COLO668 (cell line): ENCODE data around the gene CELF2.

Source experiments
- DNase-seq: peaks from one replicate; lab custom pipeline; 2025; ENCODE audit not compliant: unreplicated experiment; lab: John Stamatoyannopoulos, UW

Gene CELF2

DNA sequence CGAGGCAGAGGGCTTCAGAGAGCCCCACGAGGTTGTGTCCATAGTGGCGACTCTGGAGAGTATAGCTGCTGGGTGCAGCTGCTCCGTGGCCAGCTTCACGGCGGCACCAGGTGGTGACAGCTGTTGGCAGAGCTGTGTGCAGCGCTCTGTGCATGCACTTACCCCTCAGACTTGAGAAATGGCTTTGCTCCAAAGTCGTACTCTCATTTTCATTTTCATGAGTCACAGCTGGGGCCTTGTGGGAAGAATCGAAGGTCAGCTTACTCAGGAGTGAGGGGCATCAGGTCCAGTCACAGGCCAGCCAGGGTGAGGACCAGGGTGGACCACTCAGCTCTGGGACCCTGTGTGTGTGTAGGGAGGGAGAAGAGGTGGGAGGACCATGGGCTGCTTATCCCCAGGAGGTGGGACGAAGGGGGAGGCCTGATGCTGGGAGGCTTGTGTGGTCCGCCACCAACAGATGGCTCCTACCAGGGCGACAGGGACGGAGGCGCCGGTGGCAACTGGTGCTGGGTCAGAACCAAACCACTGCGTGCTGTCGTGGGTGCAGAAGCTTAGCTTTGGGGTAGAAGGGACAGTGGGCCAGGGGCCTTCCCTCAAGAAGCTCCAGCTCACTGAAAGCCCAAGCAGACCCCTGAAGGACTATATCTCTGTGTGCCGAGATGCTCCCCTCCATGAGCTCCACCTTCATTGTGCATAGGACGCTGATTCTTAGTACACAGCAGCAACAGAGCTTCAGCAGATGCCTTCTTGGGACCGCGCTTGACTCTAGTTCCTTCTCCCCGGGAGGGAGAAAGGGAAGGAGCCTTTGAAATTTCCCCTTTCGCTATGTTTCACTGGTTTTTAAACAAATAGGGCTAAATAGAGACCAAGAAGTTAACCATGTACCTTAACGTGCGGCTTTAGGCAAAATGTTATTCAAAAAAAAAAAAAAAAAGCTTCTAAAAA lies 225.0 kb downstream of the CELF2 start:
- no peak for DNase-seq

DNA sequence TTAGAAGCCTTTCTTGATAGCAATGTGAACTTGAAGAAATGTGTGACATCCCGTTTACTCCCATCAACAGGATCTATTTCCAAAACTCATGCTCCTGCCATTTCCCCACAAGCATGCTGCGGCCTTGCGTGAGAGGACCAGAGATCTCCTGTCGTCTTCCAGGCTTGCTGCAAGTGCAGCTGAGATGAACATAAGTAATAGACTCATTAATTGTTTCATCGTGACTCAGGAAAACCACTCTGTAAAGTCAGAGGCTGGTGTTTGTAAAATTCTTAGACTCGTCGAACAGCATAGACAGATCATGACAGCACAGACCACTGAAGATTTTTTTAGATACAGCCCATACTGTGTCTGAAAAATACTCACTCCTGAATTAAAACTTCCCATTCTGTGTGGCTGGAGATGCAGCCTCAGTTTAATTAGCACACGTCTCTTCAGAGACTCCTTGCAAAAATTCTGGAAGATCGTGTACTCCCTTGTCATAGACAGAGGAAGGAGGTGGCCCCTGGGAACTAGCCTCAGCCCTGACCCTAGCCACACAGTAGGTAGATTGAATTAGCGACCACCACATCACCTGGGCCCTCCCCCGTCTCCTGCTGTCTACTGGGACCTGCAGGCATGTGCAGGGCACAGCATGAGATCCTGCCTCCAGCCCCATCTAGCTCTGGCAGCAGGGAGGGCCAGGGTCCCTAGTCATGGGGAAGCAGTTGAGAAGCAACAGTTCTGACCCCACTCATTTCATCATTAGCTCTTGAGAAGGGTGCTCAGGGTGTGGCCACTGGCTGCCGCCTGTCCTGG lies 226.0 kb downstream of the CELF2 start:
- DNase-seq: no peak

DNA sequence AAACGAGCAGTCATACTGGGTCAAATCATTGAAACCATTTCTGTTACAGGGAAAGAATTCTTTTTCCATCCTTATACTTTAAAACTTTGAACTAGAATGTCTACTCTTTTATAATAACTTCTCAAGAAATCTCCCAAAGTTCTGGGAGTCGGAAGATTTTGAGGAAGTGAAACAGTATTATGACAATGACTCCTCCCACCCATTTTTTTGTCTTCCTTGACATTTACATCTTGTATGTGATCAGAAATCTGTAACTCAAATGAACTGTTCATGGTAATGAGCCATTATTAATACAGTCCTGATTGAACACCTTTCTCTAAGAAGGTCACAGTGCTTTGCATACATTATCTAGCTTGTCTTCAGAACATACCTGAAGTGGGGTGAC lies 227.4 kb downstream of the CELF2 start:
- no peak for DNase-seq

DNA sequence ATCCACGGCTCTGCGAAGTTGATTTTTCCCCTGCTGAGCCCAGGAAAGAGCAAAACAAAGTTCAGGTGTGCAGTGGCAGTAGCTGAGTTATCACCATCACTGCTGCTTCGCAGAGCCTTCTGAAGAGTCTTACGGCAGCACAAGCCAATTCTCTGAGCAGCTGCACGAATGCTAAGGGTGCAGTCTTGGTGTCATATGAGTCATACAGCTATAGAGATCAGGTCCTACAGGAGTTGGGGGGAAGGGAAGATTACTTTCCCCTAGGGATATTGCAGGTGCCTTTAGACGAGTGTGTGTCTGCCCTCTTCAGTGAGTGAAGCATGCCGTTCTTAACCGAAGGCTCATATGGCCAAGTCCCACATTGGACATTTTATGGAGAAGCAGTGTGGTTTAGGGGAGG lies 227.8 kb downstream of the CELF2 start:
- no peak for DNase-seq

DNA sequence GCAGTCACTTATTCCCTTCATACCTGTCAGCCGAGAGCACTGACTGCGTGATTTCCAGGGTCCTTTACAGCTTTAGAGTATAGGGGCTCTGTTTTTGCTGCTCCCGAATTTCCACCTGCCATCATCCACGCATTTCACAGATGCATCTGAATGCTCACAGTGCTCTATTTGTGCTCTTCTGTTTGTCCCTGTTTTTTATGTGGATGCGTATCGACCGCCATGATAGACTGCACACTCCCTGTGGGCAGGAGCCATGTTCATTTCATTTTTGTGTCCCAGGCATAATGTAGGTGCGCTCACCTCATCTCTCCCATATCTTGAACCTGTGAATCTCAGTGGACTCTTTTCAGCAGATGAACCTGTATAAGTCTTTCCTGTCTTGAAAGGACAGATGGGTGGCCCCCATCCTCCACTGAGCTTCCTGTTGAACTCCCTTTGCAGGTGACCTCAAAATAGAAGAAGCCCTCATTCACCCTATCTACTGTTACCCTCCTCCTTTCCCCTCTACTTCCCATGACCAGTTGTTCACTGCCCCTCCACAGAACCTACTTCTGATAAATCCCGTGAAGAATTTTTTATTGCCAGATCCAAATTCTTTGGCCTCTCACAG lies 228.4 kb downstream of the CELF2 start:
- no peak for DNase-seq

DNA sequence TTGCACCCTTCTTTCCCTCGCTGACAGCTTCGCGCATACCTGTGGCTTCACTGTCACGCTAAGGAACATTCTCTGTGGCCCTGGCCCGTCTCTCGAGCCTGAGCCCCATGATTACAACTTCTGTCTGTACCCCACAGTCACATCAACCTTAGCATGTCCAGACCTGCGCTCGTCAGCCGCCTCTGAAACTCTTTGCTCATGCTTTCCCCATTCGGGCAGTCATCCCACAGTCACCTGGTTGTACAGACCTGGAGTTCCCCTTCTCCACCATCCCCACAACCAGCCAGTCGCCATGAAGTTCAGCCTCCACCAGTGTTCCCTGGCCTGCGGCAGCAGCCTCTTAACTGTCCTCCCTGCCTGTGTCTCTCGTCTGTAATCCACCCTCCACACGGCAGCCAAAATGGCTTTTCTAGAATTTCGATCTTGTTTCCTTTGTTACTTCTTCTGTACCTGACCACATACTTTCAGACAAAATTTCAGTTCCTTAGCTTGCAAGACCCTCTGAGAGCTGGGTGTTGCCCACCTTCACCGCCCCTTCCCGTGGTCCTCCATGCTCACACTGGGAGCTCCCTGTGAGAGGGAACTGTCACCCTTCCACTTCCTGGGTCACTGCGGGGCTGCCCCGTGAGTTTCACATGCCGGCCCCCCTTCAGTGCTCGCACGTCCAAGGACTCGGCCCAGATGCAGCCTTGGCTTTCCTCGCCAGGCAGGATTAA lies 229.2 kb downstream of the CELF2 start:
- no peak for DNase-seq

DNA sequence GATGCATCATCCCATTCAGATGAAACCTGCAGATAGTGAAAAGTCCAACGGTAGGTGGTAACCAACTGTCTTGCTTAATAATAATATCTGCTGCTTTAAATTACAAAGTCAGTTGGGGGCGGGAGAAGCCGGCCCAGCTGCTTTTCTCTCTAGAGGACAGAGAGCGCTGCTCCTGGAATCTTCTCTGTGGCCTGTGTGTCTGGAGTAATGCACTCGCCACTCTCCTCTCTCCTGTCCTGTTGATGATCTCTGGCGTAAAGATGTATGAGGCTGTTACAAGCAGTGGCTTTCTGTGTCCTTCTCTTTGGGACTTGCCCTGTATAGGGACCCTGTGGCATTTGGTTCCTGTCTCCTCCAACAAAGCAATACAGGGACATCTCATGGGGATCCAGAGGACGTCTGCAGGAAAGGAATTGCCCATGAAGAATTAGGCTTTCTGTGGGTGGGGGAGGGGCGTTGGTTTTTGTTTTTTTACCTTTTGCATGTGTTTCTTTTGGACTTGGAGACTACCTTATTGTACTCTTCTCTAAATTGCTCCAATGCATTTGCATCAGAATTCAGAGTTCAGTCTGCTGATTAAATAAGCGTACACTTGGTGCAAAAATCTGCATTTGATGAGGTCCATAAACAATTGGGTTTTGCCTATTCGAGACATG lies 231.6 kb downstream of the CELF2 start:
- DNase-seq: no peak

DNA sequence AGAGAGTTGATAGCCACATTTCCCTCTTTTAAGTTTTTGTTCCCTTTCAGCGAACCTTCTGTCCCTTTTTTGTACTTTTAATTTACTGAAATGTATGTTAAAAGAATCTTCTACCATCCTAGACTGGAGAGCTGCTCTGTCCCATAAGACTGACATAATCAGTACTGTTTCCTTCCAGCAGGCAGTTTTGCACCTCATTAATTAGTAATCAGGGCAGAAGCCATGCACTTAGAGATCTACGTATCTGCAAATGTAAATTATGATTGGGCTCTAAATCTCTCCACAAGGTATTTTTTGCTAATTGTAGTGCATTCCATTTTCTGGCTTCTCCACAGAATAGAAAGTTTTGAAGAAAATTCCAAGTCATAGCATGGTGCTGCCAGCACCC lies 232.1 kb downstream of the CELF2 start:
- DNase-seq: no peak

DNA sequence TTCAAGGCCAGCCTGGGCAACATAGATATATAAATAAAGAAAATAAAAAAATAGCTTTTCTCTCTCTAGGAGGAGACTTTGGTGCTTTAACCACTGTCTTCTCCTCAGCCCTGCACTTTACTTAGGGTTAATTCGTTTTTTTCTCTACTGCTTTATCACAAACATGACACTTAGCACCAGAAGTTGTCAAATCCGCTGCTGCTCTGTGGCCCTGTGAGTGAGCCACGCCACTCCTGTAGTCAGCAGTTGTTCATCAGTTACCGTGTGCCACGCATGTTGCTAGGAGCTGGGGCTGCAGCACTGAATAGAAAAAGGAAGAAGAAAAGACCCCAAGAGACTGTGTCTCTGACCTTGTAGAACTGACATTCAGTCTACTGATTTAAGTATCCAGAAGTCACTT lies 232.6 kb downstream of the CELF2 start:
- DNase-seq: no peak

DNA sequence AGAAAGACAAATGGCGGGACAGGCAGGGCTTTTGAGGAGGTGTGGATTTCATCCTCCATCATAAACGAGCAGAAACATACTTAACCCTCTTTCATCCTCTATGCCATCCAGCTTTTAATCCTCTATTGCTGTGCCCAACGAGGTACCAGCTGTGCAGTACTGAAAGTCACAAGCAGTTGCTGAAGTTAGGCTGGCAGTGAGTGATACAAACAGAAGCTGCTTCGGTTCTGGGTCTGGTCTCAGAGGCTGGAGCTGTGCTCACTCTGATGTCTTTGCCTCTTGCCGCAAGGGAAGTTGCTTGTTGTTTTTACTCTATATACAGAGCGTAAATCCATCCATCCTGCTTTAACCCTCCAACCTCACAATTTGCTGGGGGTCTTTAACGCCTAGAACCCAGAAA lies 235.2 kb downstream of the CELF2 start:
- no peak for DNase-seq

DNA sequence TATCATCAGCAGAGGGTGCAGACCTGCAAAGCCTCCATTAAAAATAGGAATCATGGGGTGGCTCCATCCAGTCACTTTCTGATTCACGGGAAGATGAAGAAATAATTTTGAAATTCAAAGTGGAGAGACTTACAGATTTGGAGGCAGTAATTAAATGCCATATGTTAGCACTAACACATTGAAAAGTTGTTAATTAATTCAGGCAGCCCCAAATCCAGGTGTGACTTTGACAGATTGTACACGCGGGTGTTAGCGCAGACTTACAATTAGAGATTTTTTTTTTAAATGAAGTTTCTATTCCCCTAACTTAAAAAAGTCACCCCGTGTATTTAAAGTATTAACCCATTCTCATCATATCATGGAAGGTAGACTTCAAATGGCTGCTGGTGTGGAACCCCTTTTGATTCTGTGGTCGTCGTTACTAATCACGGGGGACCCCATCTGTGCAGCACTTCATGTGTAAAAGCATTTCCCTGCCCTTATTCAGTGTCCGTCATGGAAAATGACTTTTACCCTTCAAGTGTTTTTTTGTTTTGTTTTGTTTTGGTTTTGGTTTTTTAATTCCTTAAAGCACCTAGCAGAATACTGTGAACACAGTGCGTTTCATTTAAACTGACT lies 235.8 kb downstream of the CELF2 start:
- DNase-seq: no peak

DNA sequence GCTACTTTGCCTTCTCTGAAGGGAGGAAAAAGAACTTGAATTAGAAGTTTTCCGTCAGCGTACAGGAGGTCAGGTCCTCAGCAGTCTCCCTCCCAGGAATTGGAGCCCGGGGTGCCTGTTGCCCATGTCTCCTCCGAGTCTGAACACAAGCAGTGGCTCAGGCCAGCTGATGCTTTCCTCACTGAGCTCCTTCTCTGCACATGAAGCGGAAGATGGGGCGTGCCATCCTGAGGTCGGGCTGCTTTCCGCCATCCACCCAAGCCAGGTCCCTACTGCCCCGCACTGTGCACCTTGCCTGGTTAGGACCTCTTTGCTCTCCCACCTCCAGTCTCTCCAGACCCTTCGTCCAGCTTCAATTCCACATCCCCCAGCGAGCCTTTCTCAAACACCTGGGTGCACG lies 237.5 kb downstream of the CELF2 start:
- DNase-seq: no peak

DNA sequence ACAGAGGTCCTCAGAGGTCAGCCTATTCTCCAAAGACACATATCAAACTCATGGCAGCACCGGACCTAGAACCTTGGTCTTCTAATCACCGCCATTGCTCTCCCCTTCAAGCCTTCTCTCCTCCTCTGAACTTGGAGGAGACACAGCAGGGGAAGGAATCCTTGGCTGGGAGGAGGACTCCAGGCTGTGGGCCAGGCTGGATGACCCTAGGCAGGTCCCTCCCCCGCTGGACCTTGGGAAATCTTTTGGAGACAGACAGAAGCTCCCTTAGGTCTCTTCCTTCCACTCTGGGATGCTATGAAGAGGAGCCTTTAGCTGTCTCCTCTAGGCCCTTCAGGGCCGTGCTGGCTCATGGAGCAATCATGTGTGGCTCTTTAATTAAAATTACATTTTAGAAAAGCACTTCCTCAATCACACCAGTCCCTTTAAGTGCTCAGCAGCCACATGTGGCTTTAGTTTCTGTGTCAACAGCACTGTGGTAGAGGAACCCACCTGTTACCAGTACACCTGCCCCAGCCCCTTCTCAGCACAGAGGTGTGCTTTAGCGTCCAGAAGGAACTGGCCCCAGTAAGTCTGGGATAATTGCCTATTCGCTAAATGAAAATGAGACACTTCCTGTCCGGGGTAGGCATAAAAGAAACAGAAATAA lies 238.2 kb downstream of the CELF2 start:
- no peak for DNase-seq

DNA sequence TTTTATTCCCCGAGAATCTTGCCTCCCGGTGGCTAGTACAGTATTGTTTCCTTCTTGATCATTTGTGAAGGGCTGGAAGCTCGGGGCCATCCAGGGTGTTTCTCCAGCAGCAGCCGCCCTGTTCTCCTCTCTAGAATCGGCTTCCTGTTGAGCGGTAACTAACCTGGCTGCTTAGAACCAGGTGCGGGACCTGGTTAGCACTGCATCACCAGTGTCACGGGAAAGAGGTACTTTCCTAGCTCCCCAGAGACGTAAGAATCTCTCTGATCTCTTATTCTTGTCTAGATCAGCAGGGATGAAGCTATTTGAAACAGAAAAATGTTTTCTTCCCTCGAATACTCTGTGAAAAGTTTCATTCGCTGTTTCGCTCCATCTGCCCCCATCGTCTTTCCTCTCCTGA lies 239.2 kb downstream of the CELF2 start:
- no peak for DNase-seq

DNA sequence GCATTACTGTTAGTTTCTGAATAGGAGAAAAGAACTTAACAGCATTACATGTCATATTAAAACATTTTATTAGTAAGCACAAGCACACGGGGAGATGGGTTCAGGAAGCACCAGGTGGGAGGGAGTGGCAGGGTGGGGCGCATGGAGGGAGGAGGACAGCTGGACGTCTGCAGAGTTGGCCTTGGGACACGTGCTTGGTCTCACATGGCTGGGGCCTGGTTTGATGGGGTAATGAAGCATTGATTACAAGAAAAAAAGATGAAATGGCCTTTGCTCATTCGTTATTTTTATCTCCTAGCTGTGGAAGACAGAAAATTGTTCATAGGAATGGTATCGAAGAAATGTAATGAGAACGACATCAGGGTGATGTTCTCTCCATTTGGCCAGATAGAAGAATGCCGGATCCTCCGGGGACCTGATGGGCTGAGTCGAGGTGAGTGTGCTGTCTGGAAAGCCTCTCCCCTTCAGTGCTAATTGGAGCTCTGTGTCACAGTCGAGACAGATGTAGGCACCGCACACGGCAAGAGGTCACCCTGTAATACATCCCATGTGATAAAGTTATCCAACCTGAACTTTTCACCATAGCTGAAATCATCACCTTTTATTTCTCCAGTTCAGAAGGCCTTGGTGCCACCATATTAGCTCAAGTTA lies 239.9 kb downstream of the CELF2 start:
- no peak for DNase-seq

DNA sequence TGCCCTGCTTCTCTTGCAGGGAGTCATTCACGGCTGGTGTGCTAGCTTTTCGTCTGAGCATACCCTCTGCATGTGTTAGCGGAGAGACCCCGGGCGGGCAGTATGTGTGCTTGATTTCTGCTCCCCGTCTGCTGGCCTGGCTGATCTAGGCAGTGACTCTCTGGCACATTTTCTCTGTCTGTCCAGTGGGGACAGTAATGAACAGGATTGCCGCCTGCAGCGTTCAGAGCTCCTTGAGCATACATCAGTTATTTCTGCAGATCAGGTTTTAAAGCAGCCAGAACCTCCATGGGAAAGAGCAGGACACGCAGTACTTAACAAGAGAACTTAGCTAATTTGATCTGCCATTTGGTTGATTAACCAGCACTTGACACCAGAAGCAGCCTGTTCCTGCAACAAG lies 242.5 kb downstream of the CELF2 start:
- no peak for DNase-seq

DNA sequence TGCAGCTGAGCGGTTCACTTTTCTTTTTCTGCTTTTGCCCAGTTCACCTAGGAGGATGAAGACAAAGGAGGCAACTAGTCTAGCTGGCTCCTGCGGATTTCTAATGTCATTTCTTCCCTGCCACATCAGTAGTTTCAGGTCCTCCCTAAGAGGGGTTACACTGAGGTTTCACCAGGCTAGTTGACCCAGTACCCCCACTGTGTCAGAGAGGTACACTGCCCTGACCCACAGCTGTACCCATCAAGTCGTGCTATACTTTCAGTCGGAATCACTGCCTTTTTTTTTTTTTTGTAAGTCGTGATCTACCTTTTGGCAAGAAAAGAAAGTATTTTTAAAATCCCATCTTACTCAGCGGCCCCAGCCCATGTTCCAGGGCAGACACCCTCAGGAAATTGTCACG lies 243.5 kb downstream of the CELF2 start:
- no peak for DNase-seq

DNA sequence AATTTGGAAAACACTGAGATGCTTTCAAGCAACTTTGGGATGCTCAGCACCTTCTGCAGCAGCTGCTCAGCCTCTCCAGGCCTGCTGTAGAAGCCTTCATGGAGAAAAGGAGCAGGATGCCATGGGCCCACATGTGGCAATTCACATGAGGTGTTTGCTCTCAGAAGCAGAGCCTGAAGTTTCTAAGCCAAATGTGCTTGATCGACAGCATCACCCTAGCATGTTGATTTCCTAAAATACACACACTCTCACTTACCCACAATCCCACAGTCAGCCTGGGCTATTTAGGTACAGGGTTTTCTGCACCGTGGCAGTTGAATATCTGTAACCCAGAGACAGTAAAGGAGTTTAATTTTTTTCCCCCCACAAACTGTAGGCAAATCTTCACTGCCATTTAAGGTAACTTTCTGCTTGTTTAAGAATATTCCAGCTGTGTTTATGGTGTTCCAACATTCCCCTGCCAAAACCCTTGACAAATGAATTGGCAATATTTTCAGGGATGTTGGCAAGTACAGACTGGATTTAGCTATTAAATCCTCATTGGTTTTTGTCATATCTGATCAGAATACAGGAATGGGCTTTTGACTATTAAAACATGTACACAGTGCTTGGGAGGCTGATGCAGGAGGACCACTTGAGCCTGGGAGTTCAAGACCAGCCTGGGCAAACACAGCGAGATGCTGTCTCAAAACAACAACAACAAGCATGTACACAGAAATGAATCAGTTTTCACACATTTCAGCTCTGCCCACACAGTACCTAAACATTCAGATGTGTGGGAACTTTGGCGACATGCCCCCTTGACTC lies 244.2 kb downstream of the CELF2 start:
- no peak for DNase-seq
